Lower leg skin (tissue), 4 donors: Measurements from ENCODE around the gene VRK2. TPM values are rescaled to one million over a fixed set of nuclear protein-coding genes. Genes with fewer than 3 reads are reported as not detected.

Experiments
- DNase-seq, 2 donors: peaks; one replicate each; pipeline ENCODE4 v3.0.0-alpha.2; 2019; ENCODE audit warnings: low spot score in 2 of 2
- H3K4me3 ChIP-seq: fragments of 200-600 bp; sonication (generic); 2 replicates; pipeline ENCODE4 v1.5.1; 2017; ENCODE audit warnings: mild to moderate bottlenecking, low read depth; ENCODE audit not compliant: poor library complexity, severe bottlenecking
- CTCF ChIP-seq, 3 donors: fragments of 450-650 bp; IDR thresholded peaks; one replicate each; pipeline ENCODE4 v1.5.1; 2016; ENCODE audit warnings: antibody characterized with exemption in 3 of 3, mild to moderate bottlenecking in 3 of 3, moderate library complexity in 2 of 3
- POLR2A ChIP-seq, 2 donors: fragments of 450-650 bp; IDR thresholded peaks; one replicate each; pipeline ENCODE4 v1.6.1; 2016 to 2017; ENCODE audit warnings: antibody characterized with exemption in 2 of 2, mild to moderate bottlenecking in 1 of 2, moderate library complexity in 1 of 2
- WGBS, 2 donors: methylation state at CpG; one replicate each; pipeline ENCODE4 v1.1.5; 2018; 5-methylcytosine and 5-hydroxymethylcytosine counted together
- intact Hi-C: fragments of 100-400 bp; cut with DNase I; formaldehyde crosslinking; loops from one replicate; pipeline ENCODE4 v1.15.0; 2023; ENCODE audit warnings: low total_unique reads
- total RNA-seq, 4 donors: library from RNA; depleted of rRNA; stranded (reverse); fragments of >200 nt; gene quantifications; one replicate each; pipeline ENCODE4 v1.1.0, GENCODE V29; 2016

The VRK2 gene
- total RNA-seq, 4 donors from 2014 or later = 10.7 to 18.3 (median 13.8) TPM

- 85 to 93% methylated on average over 3 of the region's 3 CpGs for WGBS, 2 donors
- intact Hi-C loops = no loop called here
- TF ChIP-seq POLR2A (IDR thresholded peaks at IDR 0.05) (no peak), CTCF (IDR thresholded peaks at IDR 0.05) (no peak)
- no peak overlapping the region for H3K4me3 ChIP-seq
- no peak for DNase-seq
Measured at GRCh38 chr2:58122040-58122439, 75.4 kb downstream of the VRK2 start.

- intact Hi-C loops = no loop called here
- WGBS, 2 donors = 96 to 100% methylated on average over 3 of the region's 3 CpGs
- no peak for DNase-seq
- TF ChIP-seq CTCF (IDR thresholded peaks at IDR 0.05) (no peak), POLR2A (IDR thresholded peaks at IDR 0.05) (no peak)
- no peak overlapping the region for H3K4me3 ChIP-seq
Measured at GRCh38 chr2:58122540-58122939, 75.9 kb downstream of the VRK2 start.

- no peak for TF ChIP-seq POLR2A (IDR thresholded peaks at IDR 0.05)
- no peak for TF ChIP-seq CTCF (IDR thresholded peaks at IDR 0.05)
- intact Hi-C loops = no loop called here
- DNase-seq = no peak
- WGBS, 2 donors = 91 to 97% methylated on average over 3 of the region's 3 CpGs
- no peak overlapping the region for H3K4me3 ChIP-seq
Measured at GRCh38 chr2:58127111-58127510, 80.5 kb downstream of the VRK2 start.

- TF ChIP-seq POLR2A (IDR thresholded peaks at IDR 0.05) = no peak
- no peak for TF ChIP-seq CTCF (IDR thresholded peaks at IDR 0.05)
- intact Hi-C loops = no loop called here
- no peak for DNase-seq
- H3K4me3 ChIP-seq = no peak overlapping the region
- 78 to 87% methylated on average over 2 of the region's 2 CpGs for WGBS, 2 donors
Measured at GRCh38 chr2:58130238-58130637, 83.6 kb downstream of the VRK2 start.

GRCh38 chr2:58131191-58132011, 84.8 kb downstream of the VRK2 start:
- intact Hi-C loops = no loop called here
- WGBS, 2 donors = 79 to 81% methylated on average over 5 of the region's 5 CpGs
- no peak overlapping the region for H3K4me3 ChIP-seq
- DNase-seq = no peak
- TF ChIP-seq POLR2A (IDR thresholded peaks at IDR 0.05) = no peak
- TF ChIP-seq CTCF (IDR thresholded peaks at IDR 0.05) = no peak

GRCh38 chr2:58133395-58133794, 86.8 kb downstream of the VRK2 start:
- intact Hi-C loops = no loop called here
- DNase-seq = no peak
- TF ChIP-seq CTCF (IDR thresholded peaks at IDR 0.05) (no peak), POLR2A (IDR thresholded peaks at IDR 0.05) (no peak)
- no peak overlapping the region for H3K4me3 ChIP-seq
